ENCODE data around the gene SPIN1.

Gene SPIN1

GRCh38 chr9:88522360-88522759 is 134.1 kb downstream of the SPIN1 start:
- Histone ChIP-seq H3K36me3 (ENCODE audit: control insufficient read depth in 2 of 2, insufficient read depth in 1 of 2, low read length in 2 of 2) (no peaks in the 10 kb centered on the region), H3K4me3 (ENCODE audit: low read depth, low read length) (no peak overlapping the region), H3K27ac (ENCODE audit: extremely low read depth, low read depth, low read length) (no peak overlapping the region), H3K9me3 (ENCODE audit: control insufficient read depth, insufficient read depth, low read depth, low read length) (no peaks in the 10 kb centered on the region), H3K4me1 (ENCODE audit: control insufficient read depth, insufficient read depth, low read length) (no peaks in the 10 kb centered on the region)
- ChIA-PET CTCF (no interaction called here), POLR2A (no interaction called here)
- TF ChIP-seq SETDB1 (IDR thresholded peaks at IDR 0.05; ENCODE audit: insufficient read length, low read length) (no peak), ZNF133 (tag by site-specific recombination; IDR thresholded peaks at IDR 0.05) (no peak), PRDM2 (tag by site-specific recombination; IDR thresholded peaks at IDR 0.05; ENCODE audit: borderline replicate concordance) (no peak)

GRCh38 chr9:88523056-88523455 is 134.8 kb downstream of the SPIN1 start:
- CTCF ChIA-PET = interaction anchor here (0.5 kb wide), 1 partner anchor 266 kb away, joined by 3 read pairs; no protein-coding TSS in a partner anchor

GRCh38 chr9:88524911-88525310 is 136.7 kb downstream of the SPIN1 start:
- Histone ChIP-seq H3K27ac (ENCODE audit: extremely low read depth, low read depth, low read length) (no peak overlapping the region), H3K36me3 (ENCODE audit: control insufficient read depth in 2 of 2, insufficient read depth in 1 of 2, low read length in 2 of 2) (no peaks in the 10 kb centered on the region), H3K4me3 (ENCODE audit: low read depth, low read length) (no peak overlapping the region), H3K4me1 (ENCODE audit: control insufficient read depth, insufficient read depth, low read length) (no peaks in the 10 kb centered on the region), H3K9me3 (ENCODE audit: control insufficient read depth, insufficient read depth, low read depth, low read length) (no peaks in the 10 kb centered on the region)
- ChIA-PET CTCF (no interaction called here), POLR2A (no interaction called here)
- TF ChIP-seq ZNF792 (tag by site-specific recombination; IDR thresholded peaks at IDR 0.05) (no peak), SP7 (tag by site-specific recombination; IDR thresholded peaks at IDR 0.05) (no peak), ZNF2 (tag by site-specific recombination; IDR thresholded peaks at IDR 0.05) (no peak), ZSCAN23 (tag by site-specific recombination; IDR thresholded peaks at IDR 0.05) (no peak), SP2 (tag by site-specific recombination; IDR thresholded peaks at IDR 0.05) (no peak), ZNF518A (tag by site-specific recombination; conservative IDR thresholded peaks at IDR 0.05; ENCODE audit: low read depth) (no peak), ZNF837 (tag by site-specific recombination; IDR thresholded peaks at IDR 0.05) (no peak), ZNF571 (tag by site-specific recombination; IDR thresholded peaks at IDR 0.05) (no peak), ZNF623 (tag by site-specific recombination; IDR thresholded peaks at IDR 0.05) (no peak), ZBTB49 (tag by site-specific recombination; IDR thresholded peaks at IDR 0.05; ENCODE audit: low read depth) (no peak), ZNF18 (tag by site-specific recombination; IDR thresholded peaks at IDR 0.05) (no peak), OSR2 (tag by site-specific recombination; IDR thresholded peaks at IDR 0.05) (no peak), HOXA7 (CRISPR knock-in tag; IDR thresholded peaks at IDR 0.05; ENCODE audit: borderline replicate concordance) (no peak), GFI1B (tag by site-specific recombination; IDR thresholded peaks at IDR 0.05) (no peak)

More at GRCh38 chr9:88523056-88523455, 134.8 kb downstream of the SPIN1 start:
- no peaks in the 10 kb centered on the region for H3K9me3 ChIP-seq (ENCODE audit: control insufficient read depth, insufficient read depth, low read depth, low read length)
- H3K4me3 ChIP-seq (ENCODE audit: low read depth, low read length) = no peak overlapping the region
- TF ChIP-seq ZNF335 (tag by site-specific recombination; conservative IDR thresholded peaks at IDR 0.05) (no peak), ZBTB17 (tag by site-specific recombination; IDR thresholded peaks at IDR 0.05) (no peak), ZNF660 (tag by site-specific recombination; IDR thresholded peaks at IDR 0.05) (no peak)
- no peaks in the 10 kb centered on the region for H3K4me1 ChIP-seq (ENCODE audit: control insufficient read depth, insufficient read depth, low read length)
- POLR2A ChIA-PET = interaction anchor here (0.5 kb wide), 1 partner anchor 47 kb away, joined by 3 read pairs; no protein-coding TSS in a partner anchor
- no peaks in the 10 kb centered on the region for H3K36me3 ChIP-seq (ENCODE audit: control insufficient read depth in 2 of 2, insufficient read depth in 1 of 2, low read length in 2 of 2)
- H3K27ac ChIP-seq (ENCODE audit: extremely low read depth, low read depth, low read length) = no peak overlapping the region
